Fibroblast of lung (primary cell): Measurements from ENCODE around the gene OTUB2.

Experiments used
- EZH2 ChIP-seq: IDR thresholded peaks from 2 replicates; pipeline ENCODE4 v1.5.1; 2012; ENCODE audit warnings: low read length, control low read depth, mild to moderate bottlenecking; ENCODE audit errors: missing control alignments
- TF ChIP-seq, protein P1 (sequence below), 2 donors: IDR thresholded peaks in 1 of 2; conservative IDR thresholded peaks in 1 of 2; 1 replicate in 1 of 2; 2 replicates in 1 of 2; pipeline ENCODE4 v1.5.1; 2011 to 2012; ENCODE audit warnings: low read length in 2 of 2, control low read depth in 1 of 2, inconsistent platforms in 1 of 2, low read depth in 1 of 2, mild to moderate bottlenecking in 1 of 2

DNA sequence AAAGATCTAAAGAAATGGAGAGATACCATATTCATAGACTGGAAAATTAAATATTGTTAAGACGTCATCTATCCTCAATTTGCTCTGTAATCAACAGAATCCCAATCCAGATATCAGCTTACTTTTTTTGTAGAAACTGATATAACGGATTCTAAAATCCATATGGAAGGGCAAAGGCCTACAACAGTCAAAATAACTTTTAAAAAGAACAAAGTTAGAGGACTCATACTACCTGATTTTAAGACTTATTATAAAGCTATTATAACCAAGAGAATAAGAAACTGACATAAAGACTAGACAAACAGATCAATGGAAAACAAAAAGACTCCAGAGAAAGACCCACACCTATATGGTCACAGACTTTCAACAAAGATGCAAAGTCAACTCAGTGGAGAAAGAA is 48.9 kb downstream of the OTUB2 start:
- TF ChIP-seq, protein P1, sequence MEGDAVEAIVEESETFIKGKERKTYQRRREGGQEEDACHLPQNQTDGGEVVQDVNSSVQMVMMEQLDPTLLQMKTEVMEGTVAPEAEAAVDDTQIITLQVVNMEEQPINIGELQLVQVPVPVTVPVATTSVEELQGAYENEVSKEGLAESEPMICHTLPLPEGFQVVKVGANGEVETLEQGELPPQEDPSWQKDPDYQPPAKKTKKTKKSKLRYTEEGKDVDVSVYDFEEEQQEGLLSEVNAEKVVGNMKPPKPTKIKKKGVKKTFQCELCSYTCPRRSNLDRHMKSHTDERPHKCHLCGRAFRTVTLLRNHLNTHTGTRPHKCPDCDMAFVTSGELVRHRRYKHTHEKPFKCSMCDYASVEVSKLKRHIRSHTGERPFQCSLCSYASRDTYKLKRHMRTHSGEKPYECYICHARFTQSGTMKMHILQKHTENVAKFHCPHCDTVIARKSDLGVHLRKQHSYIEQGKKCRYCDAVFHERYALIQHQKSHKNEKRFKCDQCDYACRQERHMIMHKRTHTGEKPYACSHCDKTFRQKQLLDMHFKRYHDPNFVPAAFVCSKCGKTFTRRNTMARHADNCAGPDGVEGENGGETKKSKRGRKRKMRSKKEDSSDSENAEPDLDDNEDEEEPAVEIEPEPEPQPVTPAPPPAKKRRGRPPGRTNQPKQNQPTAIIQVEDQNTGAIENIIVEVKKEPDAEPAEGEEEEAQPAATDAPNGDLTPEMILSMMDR (conservative IDR thresholded peaks at IDR 0.05 in 1 of 2, IDR thresholded peaks at IDR 0.05 in 1 of 2; ENCODE audit: low read depth in 1 of 2, low read length in 2 of 2): no peak
- no peak for TF ChIP-seq EZH2
